ENCODE results near the gene IL1F10.

GRCh38 chr2:113122364-113122763 is 54.6 kb downstream of the IL1F10 start:
- TF ChIP-seq CTCF (IDR thresholded peaks at IDR 0.05; ENCODE audit: insufficient read depth, low read length, poor library complexity, severe bottlenecking) (no peak), EZH2phosphoT487 (conservative IDR thresholded peaks at IDR 0.05; ENCODE audit: low read length) (no peak)
